ENCODE measurements around the gene AQP4. TPM values are rescaled to one million over a fixed set of nuclear protein-coding genes. Genes with fewer than 3 reads are reported as not detected.

Gene AQP4
- polyA plus RNA-seq, 1 experiment = not detected

GRCh38 chr18:26843760-26844159 lies 21.7 kb downstream of the AQP4 start:
- CTCF ChIA-PET = no interaction called here
- Histone ChIP-seq H3K4me3 (ENCODE audit: low read depth, low read length) (no peak overlapping the region), H3K36me3 (ENCODE audit: control insufficient read depth, insufficient read depth, low read length) (no peaks in the 10 kb centered on the region), H3K27me3 (ENCODE audit: control insufficient read depth, insufficient read depth, low read length) (no peaks in the 10 kb centered on the region)
- TF ChIP-seq CTCF (IDR thresholded peaks at IDR 0.05; ENCODE audit: insufficient read depth, low read depth, low read length) = no peak
- POLR2A ChIA-PET = no interaction called here
- DNase-seq (ENCODE audit: low read depth) = no peak

GRCh38 chr18:26840965-26841364 lies 24.5 kb downstream of the AQP4 start:
- H3K27me3 ChIP-seq (ENCODE audit: control insufficient read depth, insufficient read depth, low read length) = no peaks in the 10 kb centered on the region
- no peak overlapping the region for H3K4me3 ChIP-seq (ENCODE audit: low read depth, low read length)
- ChIA-PET CTCF (no interaction called here), POLR2A (no interaction called here)
- DNase-seq (ENCODE audit: low read depth) = no peak
- no peaks in the 10 kb centered on the region for H3K36me3 ChIP-seq (ENCODE audit: control insufficient read depth, insufficient read depth, low read length)
- TF ChIP-seq CTCF (IDR thresholded peaks at IDR 0.05; ENCODE audit: insufficient read depth, low read depth, low read length) = no peak

GRCh38 chr18:26839609-26840008 lies 25.9 kb downstream of the AQP4 start:
- POLR2A ChIA-PET = no interaction called here
- H3K4me3 ChIP-seq (ENCODE audit: low read depth, low read length) = no peak overlapping the region
- CTCF ChIA-PET = no interaction called here
- no peak for TF ChIP-seq CTCF (IDR thresholded peaks at IDR 0.05; ENCODE audit: insufficient read depth, low read depth, low read length)
- H3K27me3 ChIP-seq (ENCODE audit: control insufficient read depth, insufficient read depth, low read length) = no peaks in the 10 kb centered on the region
- H3K36me3 ChIP-seq (ENCODE audit: control insufficient read depth, insufficient read depth, low read length) = no peaks in the 10 kb centered on the region
- DNase-seq (ENCODE audit: low read depth) = no peak

- Histone ChIP-seq H3K36me3 (ENCODE audit: control insufficient read depth, insufficient read depth, low read length) (no peaks in the 10 kb centered on the region), H3K4me3 (ENCODE audit: low read depth, low read length) (no peak overlapping the region), H3K27me3 (ENCODE audit: control insufficient read depth, insufficient read depth, low read length) (no peaks in the 10 kb centered on the region)
- ChIA-PET POLR2A (no interaction called here), CTCF (no interaction called here)
- TF ChIP-seq CTCF (IDR thresholded peaks at IDR 0.05; ENCODE audit: insufficient read depth, low read depth, low read length) = no peak
- no peak for DNase-seq (ENCODE audit: low read depth)
These were observed 33.2 kb downstream of the AQP4 start for GRCh38 chr18:26832302-26832701.

- ChIA-PET POLR2A (no interaction called here), CTCF (no interaction called here)
- H3K36me3 ChIP-seq (ENCODE audit: control insufficient read depth, insufficient read depth, low read length) = no peaks in the 10 kb centered on the region
- no peaks in the 10 kb centered on the region for H3K27me3 ChIP-seq (ENCODE audit: control insufficient read depth, insufficient read depth, low read length)
- no peak overlapping the region for H3K4me3 ChIP-seq (ENCODE audit: low read depth, low read length)
- no peak for TF ChIP-seq CTCF (IDR thresholded peaks at IDR 0.05; ENCODE audit: insufficient read depth, low read depth, low read length)
- DNase-seq (ENCODE audit: low read depth) = no peak
These were observed 37.9 kb downstream of the AQP4 start for GRCh38 chr18:26827581-26827980.
